Panc1 (cell line): ENCODE results near the gene KCNMA1. TPM values are rescaled to one million over a fixed set of nuclear protein-coding genes. Genes with fewer than 3 reads are reported as not detected.

Experiments
- ATAC-seq: fragments of 200-7000 bp; cut with Tn5 transposase; 2 replicates; pipeline ENCODE4 v1.9.1; 2020; ENCODE audit warnings: mild to moderate bottlenecking, moderate library complexity
- BruUV-seq: library from RNA; stranded (reverse); fragments of 400-500 nt; replicated peaks from 2 replicates; lab custom pipeline; 2021; lab: Mats Ljungman, UMichigan
- CTCF ChIA-PET: fragments of 300-600 bp; sonication (Branson Sonifier 250); formaldehyde crosslinking; loops from one replicate; lab custom pipeline; 2022; ENCODE audit warnings: antibody characterized with exemption; lab: Charles Lee
- POLR2A ChIA-PET: fragments of 300-600 bp; sonication (Branson Sonifier 250); formaldehyde crosslinking; loops from one replicate; lab custom pipeline; 2022; ENCODE audit warnings: antibody characterized with exemption; lab: Charles Lee
- DNase-seq: peaks from one replicate; pipeline ENCODE4 v3.0.0-alpha.2; 2010; ENCODE audit warnings: low read depth, low spot score
- H3K27ac ChIP-seq: 2 replicates; pipeline ENCODE4 v1.5.1; 2011; ENCODE audit warnings: mild to moderate bottlenecking, low read length, inconsistent platforms
- H3K27me3 ChIP-seq: fragments of 200-500 bp; sonication (Bioruptor generic); 2 replicates; pipeline ENCODE4 v1.6.0; 2014; ENCODE audit warnings: low read length, inconsistent platforms; ENCODE audit not compliant: control insufficient read depth, insufficient read depth
- H3K36me3 ChIP-seq: fragments of 200-500 bp; sonication (Bioruptor generic); 2 replicates; pipeline ENCODE4 v1.5.1; 2014; ENCODE audit warnings: inconsistent platforms, mild to moderate bottlenecking, low read length, moderate library complexity; ENCODE audit not compliant: control insufficient read depth, insufficient read depth
- H3K4me1 ChIP-seq: 2 replicates; pipeline ENCODE4 v1.5.1; 2011; ENCODE audit warnings: inconsistent platforms, mild to moderate bottlenecking, low read length, moderate library complexity; ENCODE audit not compliant: control insufficient read depth, insufficient read depth
- H3K4me3 ChIP-seq, 2 experiments: 2 replicates each; pipeline ENCODE4 v1.5.1; 2011 to 2012; ENCODE audit warnings: low read depth in 2 of 2, low read length in 2 of 2, mild to moderate bottlenecking in 2 of 2, inconsistent platforms in 1 of 2, moderate library complexity in 1 of 2
- H3K9me3 ChIP-seq: fragments of 200-500 bp; sonication (Bioruptor generic); 2 replicates; pipeline ENCODE4 v1.5.1; 2014; ENCODE audit warnings: low read depth, mild to moderate bottlenecking, inconsistent platforms, low read length, moderate library complexity; ENCODE audit not compliant: control insufficient read depth, insufficient read depth
- POLR2AphosphoS5 ChIP-seq: IDR thresholded peaks from 2 replicates; pipeline ENCODE4 v1.6.1; 2012; ENCODE audit warnings: mild to moderate bottlenecking, low read depth, low read length, moderate library complexity
- SIN3A ChIP-seq: IDR thresholded peaks from 2 replicates; pipeline ENCODE4 v1.6.1; 2012; ENCODE audit warnings: low read depth, mild to moderate bottlenecking, low read length, moderate library complexity, borderline replicate concordance; ENCODE audit not compliant: insufficient read depth
- TCF7L2 ChIP-seq: IDR thresholded peaks from 2 replicates; pipeline ENCODE4 v1.6.1; 2011; ENCODE audit warnings: mild to moderate bottlenecking, low read depth, low read length, inconsistent platforms
- in situ Hi-C: cut with HindIII; loops from 2 replicates; pipeline ENCODE4 v1.10.0; 2016; ENCODE audit warnings: low sequenced_read_pairs, low pct_unique_long_range_greater_than_20kb
- intact Hi-C: fragments of 100-400 bp; cut with micrococcal nuclease; formaldehyde crosslinking; loops from one replicate; pipeline ENCODE4 v1.10.0; 2022; ENCODE audit not compliant: unreplicated experiment
- total RNA-seq: library from RNA; stranded (reverse); gene quantifications from one replicate; pipeline ENCODE4 v1.2.1, GENCODE V29; 2021; ENCODE audit not compliant: unreplicated experiment
- TF ChIP-seq, protein P1 (sequence below), 2 experiments: IDR thresholded peaks; 2 replicates each; pipeline ENCODE4 v1.6.1; 2011 to 2012; ENCODE audit warnings: low read depth in 2 of 2, control low read depth in 1 of 2, low read length in 1 of 2, mild to moderate bottlenecking in 1 of 2, moderate library complexity in 1 of 2; ENCODE audit not compliant: insufficient read depth in 1 of 2
- TF ChIP-seq, protein P2 (sequence below): fragments of 450-650 bp; IDR thresholded peaks from 2 replicates; pipeline ENCODE4 v1.5.1; 2017; ENCODE audit warnings: mild to moderate bottlenecking

Gene KCNMA1
- total RNA-seq, 1 experiment from 2014 or later: 91.9 TPM

DNA sequence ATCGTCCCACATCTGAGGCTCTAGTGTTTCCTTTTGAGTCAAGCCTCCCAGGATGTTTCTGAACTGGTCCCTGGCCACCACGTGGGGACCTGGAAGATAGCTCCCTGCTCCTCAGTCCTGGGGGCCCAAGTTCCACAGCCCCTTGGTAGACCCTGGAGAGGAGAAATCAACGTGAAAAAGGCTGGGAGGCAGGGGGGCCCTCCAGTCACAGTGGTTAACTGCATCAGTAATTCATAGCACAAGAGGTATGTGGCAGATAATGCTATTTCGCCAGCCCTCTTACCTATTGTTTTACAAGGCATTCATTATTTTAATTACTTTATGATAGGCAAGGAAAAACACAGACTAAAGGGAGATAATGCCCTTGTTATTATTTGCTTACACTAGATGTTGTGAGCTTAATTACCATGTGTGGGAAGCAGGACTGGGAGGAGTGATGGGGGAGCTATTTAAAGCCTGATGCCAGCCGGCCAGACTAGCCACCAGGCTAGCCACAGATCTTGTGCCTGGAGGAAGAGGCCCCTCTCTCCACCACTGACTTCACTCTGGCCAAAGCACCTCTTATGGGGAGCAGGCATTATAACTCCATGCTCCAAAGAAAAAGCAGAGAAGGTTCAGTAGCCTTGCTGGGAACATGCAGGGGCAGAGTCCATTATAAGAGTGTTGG lies 230.7 kb downstream of the KCNMA1 start:
- no TSS peak for BruUV-seq
- in situ Hi-C loops: no loop called here
- Histone ChIP-seq H3K4me1 (peaks cover 52% of the 10 kb centered on the region), H3K36me3 (no peaks in the 10 kb centered on the region), H3K27ac (peak overlapping the region; percentile 55; the same call in 1 of the 2 replicates), H3K27me3 (no peaks in the 10 kb centered on the region), H3K9me3 (no peaks in the 10 kb centered on the region), H3K4me3 (no peak overlapping the region)
- no peak for DNase-seq
- CTCF ChIA-PET: no interaction called here
- intact Hi-C loops: no loop called here
- ATAC-seq: no peak
- POLR2A ChIA-PET: no interaction called here
- TF ChIP-seq, protein P1, sequence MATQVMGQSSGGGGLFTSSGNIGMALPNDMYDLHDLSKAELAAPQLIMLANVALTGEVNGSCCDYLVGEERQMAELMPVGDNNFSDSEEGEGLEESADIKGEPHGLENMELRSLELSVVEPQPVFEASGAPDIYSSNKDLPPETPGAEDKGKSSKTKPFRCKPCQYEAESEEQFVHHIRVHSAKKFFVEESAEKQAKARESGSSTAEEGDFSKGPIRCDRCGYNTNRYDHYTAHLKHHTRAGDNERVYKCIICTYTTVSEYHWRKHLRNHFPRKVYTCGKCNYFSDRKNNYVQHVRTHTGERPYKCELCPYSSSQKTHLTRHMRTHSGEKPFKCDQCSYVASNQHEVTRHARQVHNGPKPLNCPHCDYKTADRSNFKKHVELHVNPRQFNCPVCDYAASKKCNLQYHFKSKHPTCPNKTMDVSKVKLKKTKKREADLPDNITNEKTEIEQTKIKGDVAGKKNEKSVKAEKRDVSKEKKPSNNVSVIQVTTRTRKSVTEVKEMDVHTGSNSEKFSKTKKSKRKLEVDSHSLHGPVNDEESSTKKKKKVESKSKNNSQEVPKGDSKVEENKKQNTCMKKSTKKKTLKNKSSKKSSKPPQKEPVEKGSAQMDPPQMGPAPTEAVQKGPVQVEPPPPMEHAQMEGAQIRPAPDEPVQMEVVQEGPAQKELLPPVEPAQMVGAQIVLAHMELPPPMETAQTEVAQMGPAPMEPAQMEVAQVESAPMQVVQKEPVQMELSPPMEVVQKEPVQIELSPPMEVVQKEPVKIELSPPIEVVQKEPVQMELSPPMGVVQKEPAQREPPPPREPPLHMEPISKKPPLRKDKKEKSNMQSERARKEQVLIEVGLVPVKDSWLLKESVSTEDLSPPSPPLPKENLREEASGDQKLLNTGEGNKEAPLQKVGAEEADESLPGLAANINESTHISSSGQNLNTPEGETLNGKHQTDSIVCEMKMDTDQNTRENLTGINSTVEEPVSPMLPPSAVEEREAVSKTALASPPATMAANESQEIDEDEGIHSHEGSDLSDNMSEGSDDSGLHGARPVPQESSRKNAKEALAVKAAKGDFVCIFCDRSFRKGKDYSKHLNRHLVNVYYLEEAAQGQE (IDR thresholded peaks at IDR 0.05; ENCODE audit: insufficient read depth in 1 of 2, low read depth in 2 of 2, low read length in 1 of 2): no peak
- TF ChIP-seq TCF7L2 (no peak), SIN3A (no peak), POLR2AphosphoS5 (no peak)
- TF ChIP-seq, protein P2, sequence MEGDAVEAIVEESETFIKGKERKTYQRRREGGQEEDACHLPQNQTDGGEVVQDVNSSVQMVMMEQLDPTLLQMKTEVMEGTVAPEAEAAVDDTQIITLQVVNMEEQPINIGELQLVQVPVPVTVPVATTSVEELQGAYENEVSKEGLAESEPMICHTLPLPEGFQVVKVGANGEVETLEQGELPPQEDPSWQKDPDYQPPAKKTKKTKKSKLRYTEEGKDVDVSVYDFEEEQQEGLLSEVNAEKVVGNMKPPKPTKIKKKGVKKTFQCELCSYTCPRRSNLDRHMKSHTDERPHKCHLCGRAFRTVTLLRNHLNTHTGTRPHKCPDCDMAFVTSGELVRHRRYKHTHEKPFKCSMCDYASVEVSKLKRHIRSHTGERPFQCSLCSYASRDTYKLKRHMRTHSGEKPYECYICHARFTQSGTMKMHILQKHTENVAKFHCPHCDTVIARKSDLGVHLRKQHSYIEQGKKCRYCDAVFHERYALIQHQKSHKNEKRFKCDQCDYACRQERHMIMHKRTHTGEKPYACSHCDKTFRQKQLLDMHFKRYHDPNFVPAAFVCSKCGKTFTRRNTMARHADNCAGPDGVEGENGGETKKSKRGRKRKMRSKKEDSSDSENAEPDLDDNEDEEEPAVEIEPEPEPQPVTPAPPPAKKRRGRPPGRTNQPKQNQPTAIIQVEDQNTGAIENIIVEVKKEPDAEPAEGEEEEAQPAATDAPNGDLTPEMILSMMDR: no peak

DNA sequence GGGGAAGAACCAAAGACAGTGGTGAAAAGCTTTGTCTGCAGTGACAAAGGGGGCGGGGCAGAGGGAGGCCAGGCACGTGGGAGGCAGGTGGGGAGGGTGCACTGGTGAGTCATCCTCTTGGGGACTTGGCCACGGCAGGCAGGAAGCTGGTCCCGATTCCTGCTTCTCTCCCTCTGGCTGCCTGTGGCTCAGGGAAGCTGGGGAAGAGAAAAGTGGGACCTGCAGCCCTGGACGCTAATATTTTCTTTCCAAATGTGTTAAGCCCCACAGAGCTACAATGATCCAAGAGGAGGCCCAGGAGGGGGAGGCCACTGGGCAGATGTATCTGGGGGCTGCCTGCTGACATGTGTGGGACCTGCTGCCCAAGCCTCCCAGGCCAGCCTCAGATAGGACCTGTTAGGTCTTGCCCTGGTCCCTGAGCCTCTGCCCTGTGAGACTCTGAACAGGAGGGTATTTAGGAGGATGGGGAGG lies 231.8 kb downstream of the KCNMA1 start:
- Histone ChIP-seq H3K9me3 (no peaks in the 10 kb centered on the region), H3K36me3 (no peaks in the 10 kb centered on the region), H3K27ac (peak overlapping the region; percentile 55), H3K27me3 (no peaks in the 10 kb centered on the region), H3K4me1 (peaks cover 48% of the 10 kb centered on the region), H3K4me3 (no peak overlapping the region)
- ChIA-PET CTCF (no interaction called here), POLR2A (no interaction called here)
- no TSS peak for BruUV-seq
- in situ Hi-C loops: no loop called here
- peak; percentile 69 for DNase-seq
- peak; percentile 86 for ATAC-seq
- intact Hi-C loops: no loop called here
- TF ChIP-seq, protein P2: no peak
- TF ChIP-seq TCF7L2 (no peak), SIN3A (no peak), POLR2AphosphoS5 (no peak)
- TF ChIP-seq, protein P1 (IDR thresholded peaks at IDR 0.05; ENCODE audit: insufficient read depth in 1 of 2, low read depth in 2 of 2, low read length in 1 of 2): no peak
